ENCODE results near the gene PLD1.

PLD1 gene

GRCh38 chr3:171811913-171812335 is 1.6 kb upstream of the PLD1 start:
- Histone ChIP-seq H3K9me2 (replicated peaks; ENCODE audit: low read depth, low read length) (no peaks in the 10 kb centered on the region), H3K4me1 (ENCODE audit: insufficient read depth, low read length, poor library complexity, severe bottlenecking) (no peaks in the 10 kb centered on the region), H3K4me3 (ENCODE audit: low read length, poor library complexity, severe bottlenecking) (no peak overlapping the region), H2AFZ (ENCODE audit: low read length) (no peak overlapping the region), H3K4me2 (ENCODE audit: low read depth, low read length, poor library complexity, severe bottlenecking) (no peak overlapping the region), H3K9ac (ENCODE audit: low read depth, low read length, poor library complexity, severe bottlenecking) (no peak overlapping the region), H3K9me3 (ENCODE audit: insufficient read depth, low read depth, low read length) (no peaks in the 10 kb centered on the region), H3K36me3 (ENCODE audit: insufficient read depth, low read length) (no peaks in the 10 kb centered on the region), H4K20me1 (ENCODE audit: insufficient read depth, low read length, poor library complexity, severe bottlenecking) (no peaks in the 10 kb centered on the region), H3K27me3 (ENCODE audit: insufficient read depth, low read length, poor library complexity, severe bottlenecking) (no peaks in the 10 kb centered on the region), H3F3A (ENCODE audit: low read depth) (no peaks in the 10 kb centered on the region), H3K79me2 (ENCODE audit: insufficient read depth, low read length) (no peaks in the 10 kb centered on the region)
- TF ChIP-seq CTCF (conservative IDR thresholded peaks at IDR 0.05; ENCODE audit: low read length) (no peak), EZH2phosphoT487 (IDR thresholded peaks at IDR 0.05; ENCODE audit: borderline replicate concordance) (no peak)

GRCh38 chr3:171811295-171811912 is 1.1 kb upstream of the PLD1 start:
- no peak for TF ChIP-seq EZH2phosphoT487 (IDR thresholded peaks at IDR 0.05; ENCODE audit: borderline replicate concordance)
- TF ChIP-seq CTCF (conservative IDR thresholded peaks at IDR 0.05; ENCODE audit: low read length): no peak
- H3K4me1 ChIP-seq (ENCODE audit: insufficient read depth, low read length, poor library complexity, severe bottlenecking): peaks cover 4% of the 10 kb centered on the region
- no peak overlapping the region for H3K9ac ChIP-seq (ENCODE audit: low read depth, low read length, poor library complexity, severe bottlenecking)
- H3K27me3 ChIP-seq (ENCODE audit: insufficient read depth, low read length, poor library complexity, severe bottlenecking): no peaks in the 10 kb centered on the region
- H2AFZ ChIP-seq (ENCODE audit: low read length): no peak overlapping the region
- no peaks in the 10 kb centered on the region for H3K9me2 ChIP-seq (replicated peaks; ENCODE audit: low read depth, low read length)
- H3K9me3 ChIP-seq (ENCODE audit: insufficient read depth, low read depth, low read length): no peaks in the 10 kb centered on the region
- no peaks in the 10 kb centered on the region for H3K79me2 ChIP-seq (ENCODE audit: insufficient read depth, low read length)
- H3K36me3 ChIP-seq (ENCODE audit: insufficient read depth, low read length): no peaks in the 10 kb centered on the region
- no peaks in the 10 kb centered on the region for H3F3A ChIP-seq (ENCODE audit: low read depth)
- no peak overlapping the region for H3K4me3 ChIP-seq (ENCODE audit: low read length, poor library complexity, severe bottlenecking)
- H3K4me2 ChIP-seq (ENCODE audit: low read depth, low read length, poor library complexity, severe bottlenecking): no peak overlapping the region
- H4K20me1 ChIP-seq (ENCODE audit: insufficient read depth, low read length, poor library complexity, severe bottlenecking): no peaks in the 10 kb centered on the region

GRCh38 chr3:171810629-171811294 is 479 bp upstream of the PLD1 start:
- H3K9me3 ChIP-seq (ENCODE audit: insufficient read depth, low read depth, low read length): no peaks in the 10 kb centered on the region
- H3K4me1 ChIP-seq (ENCODE audit: insufficient read depth, low read length, poor library complexity, severe bottlenecking): peaks cover 8% of the 10 kb centered on the region
- no peaks in the 10 kb centered on the region for H3K36me3 ChIP-seq (ENCODE audit: insufficient read depth, low read length)
- no peaks in the 10 kb centered on the region for H4K20me1 ChIP-seq (ENCODE audit: insufficient read depth, low read length, poor library complexity, severe bottlenecking)
- H3K9me2 ChIP-seq (replicated peaks; ENCODE audit: low read depth, low read length): no peaks in the 10 kb centered on the region
- H3K27me3 ChIP-seq (ENCODE audit: insufficient read depth, low read length, poor library complexity, severe bottlenecking): no peaks in the 10 kb centered on the region
- H3K79me2 ChIP-seq (ENCODE audit: insufficient read depth, low read length): no peaks in the 10 kb centered on the region
- H3K4me2 ChIP-seq (ENCODE audit: low read depth, low read length, poor library complexity, severe bottlenecking): peak overlapping the region; percentile 53
- H3F3A ChIP-seq (ENCODE audit: low read depth): no peaks in the 10 kb centered on the region
- H2AFZ ChIP-seq (ENCODE audit: low read length): peak overlapping the region; percentile 94; the same call in 1 of the 2 replicates
- TF ChIP-seq CTCF (conservative IDR thresholded peaks at IDR 0.05; ENCODE audit: low read length) (no peak), EZH2phosphoT487 (IDR thresholded peaks at IDR 0.05; ENCODE audit: borderline replicate concordance) (no peak)
- H3K9ac ChIP-seq (ENCODE audit: low read depth, low read length, poor library complexity, severe bottlenecking): no peak overlapping the region
- no peak overlapping the region for H3K4me3 ChIP-seq (ENCODE audit: low read length, poor library complexity, severe bottlenecking)
